ENCODE measurements around the gene FHL2.
"Not testable (repeated sequence)": the region's sequence is repeated elsewhere in the genome, so short reads cannot be mapped to it uniquely, and the experiment has no call there.

Gene FHL2

DNA sequence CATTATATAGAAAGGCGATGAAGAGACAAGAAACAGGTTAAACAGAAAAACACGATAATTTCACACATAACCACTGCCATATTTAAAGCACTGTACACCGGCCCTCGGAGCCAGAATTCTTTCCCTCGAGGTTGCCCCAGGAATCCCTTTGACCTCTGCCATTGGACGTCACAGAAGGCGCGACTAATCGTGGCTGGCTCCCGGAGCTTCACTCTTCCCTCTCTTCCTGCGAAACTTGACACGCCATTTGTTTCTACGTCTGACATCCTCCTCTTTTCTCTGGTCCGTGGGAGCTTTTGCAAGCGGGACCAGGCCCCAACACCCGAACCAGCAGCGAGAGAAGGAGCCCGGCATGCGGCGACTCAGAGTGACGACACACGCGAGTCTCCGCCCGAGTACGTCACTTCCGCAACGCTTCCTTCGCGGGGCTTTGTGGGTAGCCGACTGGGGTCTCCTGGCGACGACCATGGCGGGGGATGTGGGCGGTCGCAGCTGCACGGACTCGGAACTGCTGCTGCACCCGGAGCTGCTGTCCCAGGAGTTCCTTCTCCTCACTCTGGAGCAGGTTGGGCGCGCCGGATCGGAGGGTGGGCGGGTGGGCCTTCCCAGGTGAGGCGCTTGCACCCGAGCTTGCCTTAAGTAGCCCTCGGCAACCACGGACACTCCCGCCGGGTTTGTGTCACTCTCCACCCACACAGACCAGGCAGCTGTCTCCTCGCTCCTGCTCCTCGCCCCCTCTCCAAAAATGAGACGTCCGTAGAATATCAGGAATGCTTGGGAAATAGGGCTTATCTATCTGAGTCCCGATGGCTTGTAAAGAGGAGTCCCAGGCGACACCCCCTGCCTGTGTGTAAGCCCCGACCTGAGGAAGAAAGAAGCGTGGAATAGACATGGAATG lies 61.5 kb downstream of the FHL2 start, which contains the start of gene C2orf49:
Gene C2orf49 (plus strand): TSS at position 419 of the 898 bp plus-strand sequence. CDS start 48 bp downstream, at position 467.
- DNase-seq, result peak; percentile 87

DNA sequence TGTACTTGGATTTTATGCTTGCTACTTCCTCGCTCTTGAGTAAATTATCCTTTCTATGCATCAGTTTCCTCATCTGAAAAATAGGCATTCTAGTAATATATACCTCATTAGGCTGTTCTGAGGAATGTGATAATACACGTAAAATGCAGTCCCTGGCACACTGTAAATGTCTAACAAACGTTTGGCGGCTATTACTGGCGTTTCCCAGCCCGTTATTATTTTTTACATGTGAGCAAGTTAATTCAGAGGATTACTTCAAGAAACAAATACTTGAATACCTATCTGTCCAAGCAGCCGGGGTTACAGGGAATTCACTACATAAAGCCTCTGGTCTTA lies 62.1 kb downstream of the FHL2 start:
- DNase-seq, result no peak

DNA sequence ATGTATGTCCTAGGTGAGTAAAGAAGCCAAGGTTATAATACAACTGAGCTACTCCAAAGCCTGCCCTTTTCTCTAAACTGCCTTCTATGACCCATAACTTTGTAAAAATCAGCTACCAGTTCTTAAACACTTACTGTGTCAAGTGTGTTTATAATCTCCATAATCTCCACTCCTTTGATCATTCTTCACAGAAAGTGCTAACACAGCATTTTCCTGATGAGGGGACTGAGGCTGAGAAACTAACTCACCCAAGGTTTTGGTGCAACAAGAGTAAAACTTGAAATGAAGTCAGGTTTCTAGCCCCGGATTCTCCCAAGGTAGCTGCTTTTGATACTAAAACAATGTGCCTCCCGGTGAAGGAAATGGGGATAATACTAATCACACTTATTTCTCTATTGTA lies 63.4 kb downstream of the FHL2 start:
- no peak for DNase-seq

DNA sequence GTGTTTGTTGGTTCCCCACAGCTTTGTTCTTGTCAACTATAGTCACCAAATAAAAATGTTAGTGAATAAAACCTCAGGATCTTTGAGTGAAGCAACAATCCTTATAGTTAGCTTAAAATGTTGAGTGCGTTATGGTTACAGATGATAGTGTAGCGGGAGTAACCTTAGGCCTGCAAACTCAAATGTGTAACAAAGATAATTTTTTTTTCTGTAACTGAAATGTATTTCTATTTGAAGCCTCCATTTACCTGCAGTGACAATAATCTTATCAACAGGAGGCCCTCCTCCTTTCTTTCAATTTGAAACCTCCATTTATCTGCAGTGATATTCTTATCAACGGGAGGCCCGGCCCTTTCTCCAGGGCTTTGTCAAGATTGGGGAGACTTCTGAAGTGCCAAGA lies 64.6 kb downstream of the FHL2 start:
- DNase-seq, result no peak

DNA sequence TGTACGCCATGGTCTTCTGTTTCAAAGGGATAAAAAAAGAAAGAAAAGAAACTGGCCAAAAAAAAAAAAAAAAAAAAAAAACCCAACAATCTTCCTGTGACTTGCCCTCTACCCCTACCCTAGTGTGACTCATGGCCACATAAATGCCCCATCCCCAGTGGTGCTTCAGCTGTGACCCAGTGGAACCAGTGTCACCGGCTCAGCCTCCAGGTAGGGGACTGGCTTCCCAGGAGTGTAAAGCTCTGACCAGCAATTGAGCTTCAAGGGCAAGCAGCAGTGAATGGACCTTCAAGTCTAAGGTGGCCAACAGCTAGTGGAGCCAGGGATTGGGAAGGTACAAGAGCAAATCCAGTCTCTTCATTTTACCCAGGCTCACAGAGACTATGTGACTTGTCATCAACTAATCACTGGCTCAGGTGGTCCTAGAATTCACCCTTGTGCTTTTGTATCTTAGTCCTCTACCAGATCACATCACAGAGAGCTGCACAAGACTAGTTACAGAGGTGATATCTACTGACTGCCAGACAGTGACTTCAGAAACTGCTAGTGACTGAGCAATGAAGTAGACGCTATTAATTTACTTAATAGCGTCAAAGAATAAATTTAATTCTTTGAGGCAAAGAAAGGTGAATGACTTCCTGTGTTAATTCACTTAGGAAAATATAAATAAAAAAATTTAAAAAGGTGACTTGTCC lies 68.0 kb downstream of the FHL2 start:
- DNase-seq, result no peak

DNA sequence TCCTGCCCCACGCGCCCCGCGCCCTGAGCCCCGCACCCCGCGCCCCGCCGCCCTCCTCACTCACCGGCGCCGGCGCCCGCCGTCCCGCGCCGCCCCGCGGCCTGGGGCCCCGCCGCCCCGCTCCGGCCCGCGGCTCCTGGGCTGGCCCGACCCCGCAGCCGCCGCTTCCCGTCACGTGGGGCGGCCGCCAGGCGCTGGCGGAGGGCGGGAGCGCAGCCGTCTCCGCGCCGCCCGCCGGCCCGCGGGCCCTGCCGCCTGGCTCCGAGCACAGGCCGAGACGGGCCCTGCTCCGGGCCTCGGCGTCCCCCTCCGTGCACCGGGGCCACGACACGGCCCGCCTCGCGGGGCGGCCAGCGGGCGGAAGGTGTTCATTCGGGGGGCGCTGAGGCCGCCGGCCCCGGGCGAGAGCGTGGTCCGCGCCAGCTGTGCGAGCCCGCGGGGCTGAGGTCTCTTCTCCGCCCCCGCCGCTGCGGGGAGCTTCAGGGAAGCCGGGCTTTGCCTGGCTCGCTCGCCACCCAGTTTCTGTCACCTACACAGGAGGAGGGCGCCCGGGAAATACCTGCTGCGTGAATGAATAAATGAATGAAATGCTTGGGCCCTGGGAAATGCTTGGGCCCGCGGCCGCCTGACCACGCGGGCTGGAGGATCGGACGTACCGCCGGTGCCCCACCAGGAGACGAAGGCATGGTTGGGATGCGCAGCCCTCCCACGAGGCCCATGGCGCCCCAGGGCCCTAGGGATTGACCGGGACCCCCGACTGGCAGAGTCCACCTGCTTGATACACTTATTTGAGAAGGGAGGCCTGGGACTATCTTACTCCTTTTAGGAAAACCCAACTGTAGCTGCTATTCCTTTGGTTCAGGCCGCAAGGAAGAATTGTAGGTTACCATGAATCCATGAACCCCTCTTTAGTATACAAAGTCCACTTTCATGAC lies 69.0 kb downstream of the FHL2 start, which contains the start of gene TGFBRAP1:
Gene TGFBRAP1 (minus strand): TSS at position 175 of the 935 bp plus-strand sequence. CDS start 21,434 bp downstream, outside the sequence.
- peak; percentile 45 for DNase-seq

DNA sequence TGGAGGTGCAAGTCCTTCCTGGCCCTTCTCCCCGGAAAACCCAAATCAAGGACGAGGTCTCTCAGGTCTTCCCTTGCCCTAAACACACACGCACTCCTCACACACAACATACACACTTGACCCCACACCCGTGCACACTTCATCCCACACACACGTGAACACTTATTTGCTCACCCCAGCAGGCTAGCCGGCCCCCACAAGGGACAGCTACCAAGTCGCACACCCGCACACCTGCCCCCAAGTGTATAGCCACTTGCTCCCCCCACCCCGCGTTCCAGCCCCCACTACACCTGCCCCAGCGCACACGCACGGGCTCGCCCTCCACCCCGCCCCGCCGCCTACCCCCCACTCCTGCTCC lies 69.7 kb downstream of the FHL2 start:
- no peak for DNase-seq

DNA sequence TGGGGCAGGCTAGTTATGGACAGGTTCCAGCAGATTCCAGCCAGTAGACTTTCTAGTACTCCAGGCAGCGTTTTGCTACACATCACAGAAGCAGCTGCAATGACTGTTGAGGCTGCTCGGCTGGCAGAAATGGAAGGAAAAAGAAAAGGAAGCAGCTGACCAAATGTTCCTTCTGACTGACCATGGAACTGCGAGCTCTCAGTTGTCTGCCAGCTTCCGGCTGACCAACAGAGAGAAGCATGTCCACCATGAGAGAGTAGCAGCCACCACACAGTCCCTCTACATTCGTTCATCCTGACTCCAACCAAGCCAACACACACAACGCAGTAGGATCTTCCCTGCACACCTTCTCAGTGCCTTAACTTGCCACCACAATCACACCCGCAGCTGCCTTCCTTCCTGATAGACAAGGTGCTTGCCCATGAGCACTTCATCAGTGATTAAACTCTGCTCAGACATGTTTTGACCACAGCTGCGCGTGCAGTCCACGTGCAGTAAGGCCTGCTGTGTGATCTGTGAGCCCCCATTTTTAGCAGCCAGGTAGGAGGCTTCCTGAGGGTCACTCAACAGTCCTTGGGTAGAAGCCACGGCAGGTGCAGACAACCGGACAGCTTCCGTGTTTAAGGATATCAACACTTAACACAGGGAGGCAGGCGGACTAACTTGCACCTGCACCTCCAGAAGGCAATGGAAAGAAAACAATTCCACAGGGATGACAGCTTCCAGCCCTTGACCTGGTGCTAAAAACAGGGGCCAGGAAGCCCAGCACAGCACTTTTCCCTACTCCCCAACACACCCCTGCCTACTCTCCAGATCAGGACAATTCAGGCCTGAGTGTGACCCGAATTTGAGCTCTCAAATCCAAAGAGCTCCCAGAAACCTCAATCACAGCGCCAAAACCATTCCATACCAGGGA lies 70.3 kb downstream of the FHL2 start:
- DNase-seq, result no peak

DNA sequence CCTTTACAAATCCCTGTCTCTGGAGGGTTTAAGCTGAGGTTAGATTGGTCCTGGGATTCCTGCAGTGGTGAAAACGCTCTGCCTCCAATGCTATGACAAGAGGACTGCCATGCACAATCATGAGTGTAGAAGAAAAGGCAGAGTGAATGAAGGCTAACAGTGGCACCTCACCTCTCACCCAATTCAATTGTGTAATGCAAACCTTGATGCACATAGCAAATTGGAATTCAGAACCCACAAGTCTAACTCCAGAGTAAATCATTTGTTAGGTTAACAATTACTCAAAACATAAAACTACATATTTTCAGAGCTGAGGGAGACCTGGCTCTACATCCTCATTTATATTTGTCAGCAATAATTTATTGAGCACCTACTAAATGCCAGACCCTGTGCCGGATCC lies 71.2 kb downstream of the FHL2 start:
- no peak for DNase-seq

DNA sequence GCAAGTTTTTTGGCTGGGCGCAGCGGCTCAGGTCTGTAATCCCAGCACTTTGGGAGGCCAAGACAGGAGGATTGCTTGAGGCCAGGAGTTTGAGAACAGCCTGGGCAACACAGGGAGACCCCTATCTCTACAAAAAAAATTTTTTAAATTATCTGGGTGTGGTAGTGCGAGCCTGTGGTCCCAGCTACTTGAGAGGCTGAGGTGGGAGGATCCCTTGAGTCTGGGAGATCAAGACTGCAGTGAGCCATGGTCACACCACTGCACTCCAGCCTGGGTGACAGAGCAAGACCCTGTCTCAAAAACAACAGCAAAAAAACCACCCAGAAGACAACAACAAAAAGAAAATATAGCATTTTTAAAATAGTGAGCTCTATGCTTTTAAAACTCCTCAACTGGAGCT lies 71.6 kb downstream of the FHL2 start:
- DNase-seq, result not testable (repeated sequence)

DNA sequence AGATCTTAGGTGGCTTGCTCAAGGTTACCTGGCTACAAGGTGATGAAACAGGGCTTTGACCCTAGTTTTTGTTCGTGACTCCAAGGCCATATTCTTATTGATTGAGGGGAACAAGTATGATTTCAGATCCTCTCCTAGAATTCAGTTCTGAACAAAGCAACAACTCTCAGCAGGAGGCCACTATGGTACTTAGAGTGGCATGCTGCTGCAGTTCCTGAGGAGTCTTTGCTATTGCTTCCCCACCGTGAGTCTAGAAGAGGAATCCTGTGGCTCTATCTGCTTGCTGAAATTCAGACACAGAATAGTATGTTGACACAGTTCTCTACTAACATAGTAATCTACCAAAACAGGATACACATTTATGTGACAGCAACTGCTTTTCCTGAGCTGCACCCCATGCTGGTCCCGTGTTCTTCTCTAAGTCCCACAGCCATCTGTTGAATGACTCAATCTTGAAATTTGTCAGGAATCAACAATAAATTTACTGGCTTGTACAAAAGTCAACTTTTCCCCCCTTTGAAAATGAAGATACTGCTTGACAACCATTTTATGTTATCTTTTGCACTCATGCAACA lies 73.4 kb downstream of the FHL2 start:
- no peak for DNase-seq

DNA sequence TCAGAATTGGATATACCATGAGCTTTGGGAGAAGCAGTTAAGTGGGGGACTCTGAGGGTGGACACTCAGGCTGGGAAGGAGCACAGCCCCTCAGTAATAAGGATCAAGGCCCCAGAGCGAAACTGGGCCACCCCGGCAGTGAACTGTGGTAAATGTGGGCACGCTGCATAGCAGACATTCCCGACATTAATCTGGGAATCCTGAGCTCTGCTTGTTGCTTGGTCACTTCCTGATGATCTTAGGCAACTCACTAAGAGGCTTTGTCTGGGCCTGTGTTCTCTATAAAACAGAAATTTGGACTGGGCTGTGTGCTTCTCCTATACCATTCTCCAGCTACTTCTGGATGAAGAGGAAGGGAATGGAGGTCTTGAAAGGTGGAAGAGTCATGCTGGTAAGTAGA lies 74.1 kb downstream of the FHL2 start:
- DNase-seq, result no peak

DNA sequence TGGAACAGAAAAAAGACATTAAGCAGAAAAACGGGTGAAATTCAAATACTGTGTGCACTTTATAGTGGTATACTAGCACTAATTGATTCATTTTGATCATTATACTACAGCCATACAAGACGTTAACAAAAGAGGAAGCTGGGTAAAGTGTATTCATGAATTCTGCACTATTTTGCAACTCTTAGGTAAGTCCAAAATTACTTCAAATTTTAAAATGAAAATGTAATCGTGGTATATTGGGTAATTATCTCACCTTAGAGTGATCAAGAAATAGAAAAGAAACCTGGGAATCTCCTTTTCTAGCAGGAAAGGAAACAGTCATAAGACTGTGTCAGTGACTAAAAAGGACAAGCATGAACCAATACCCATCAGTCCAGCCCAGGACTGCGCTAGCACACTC lies 74.8 kb downstream of the FHL2 start:
- DNase-seq, result no peak

DNA sequence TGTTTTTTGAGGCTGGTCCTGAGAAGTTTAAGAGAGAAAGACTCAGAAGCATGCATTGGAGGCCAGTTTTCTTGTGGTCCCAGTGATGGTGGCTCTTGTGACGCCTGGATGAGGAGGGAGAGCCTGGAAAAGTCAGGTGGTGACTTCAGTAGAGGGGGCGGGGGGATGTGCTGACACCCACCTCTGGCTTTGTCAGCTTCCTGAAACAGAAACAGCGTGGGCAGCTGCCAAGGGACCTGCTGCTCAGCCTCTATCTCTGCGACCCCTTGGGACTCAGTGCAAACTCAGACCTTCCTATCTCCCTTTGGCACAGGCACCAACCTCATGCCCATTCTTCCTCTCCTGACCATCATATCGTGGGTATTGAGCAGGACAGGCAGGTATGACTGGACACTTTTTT lies 75.7 kb downstream of the FHL2 start:
- no peak for DNase-seq

DNA sequence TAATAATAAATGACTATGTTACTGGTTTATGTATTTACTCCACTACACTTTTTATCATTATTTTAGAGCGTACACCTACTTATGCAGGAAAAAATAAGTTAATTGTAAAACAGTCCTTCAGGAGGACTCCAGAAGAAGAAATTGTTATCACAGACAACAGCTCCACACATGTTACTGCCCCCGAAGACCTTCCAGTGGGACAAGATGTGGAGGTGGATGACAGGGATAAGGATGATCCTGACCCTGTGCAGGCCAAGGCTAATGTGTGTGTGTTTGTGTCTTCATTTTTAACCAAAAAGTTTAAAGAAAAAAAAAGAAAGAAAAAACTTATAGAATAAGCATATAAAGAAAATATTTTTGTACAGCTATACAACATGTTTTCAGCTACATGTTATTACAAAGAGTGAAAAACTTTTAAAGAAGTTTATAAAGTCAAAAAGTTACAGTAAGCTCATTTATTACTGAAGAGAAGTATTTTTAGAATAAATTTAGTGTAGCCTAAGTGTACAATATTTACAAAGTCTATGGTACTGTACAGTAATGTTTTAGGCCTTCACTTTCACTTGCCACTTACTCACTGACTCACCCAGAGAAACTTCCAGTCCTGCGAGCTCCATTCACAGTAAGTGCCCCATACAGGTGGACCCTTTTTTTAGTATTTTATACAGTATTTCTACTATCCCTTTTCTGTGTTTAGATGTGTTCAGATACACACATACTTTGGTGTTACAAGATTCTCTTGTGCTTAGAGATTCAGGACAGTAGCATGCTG lies 76.8 kb downstream of the FHL2 start:
- no peak for DNase-seq

DNA sequence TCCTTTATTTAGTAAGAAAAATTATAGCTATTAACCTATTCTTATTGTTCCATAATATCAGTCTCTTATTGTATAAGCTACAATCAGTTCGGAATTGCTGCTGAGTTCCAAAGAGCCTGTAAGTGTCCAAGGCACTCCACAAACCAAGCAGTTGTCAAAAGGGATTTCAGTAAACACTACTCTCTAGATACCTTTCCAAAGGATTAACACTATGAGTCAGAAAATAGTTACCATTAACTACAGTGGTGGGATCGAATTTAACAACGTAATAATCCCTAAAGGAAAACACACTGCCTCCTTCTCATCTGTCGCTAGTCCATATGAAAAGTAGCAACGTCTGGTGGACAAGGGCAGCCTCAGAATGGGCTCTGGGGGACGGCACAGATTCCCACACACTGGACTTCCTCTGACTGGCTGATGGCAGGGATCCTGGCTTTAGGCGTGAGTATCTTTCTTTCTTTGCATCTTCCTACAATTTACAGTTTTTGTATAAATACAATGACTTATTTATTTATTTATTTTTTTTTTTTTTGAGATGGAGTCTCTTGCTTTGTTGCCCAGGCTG lies 78.1 kb downstream of the FHL2 start:
- no peak for DNase-seq

DNA sequence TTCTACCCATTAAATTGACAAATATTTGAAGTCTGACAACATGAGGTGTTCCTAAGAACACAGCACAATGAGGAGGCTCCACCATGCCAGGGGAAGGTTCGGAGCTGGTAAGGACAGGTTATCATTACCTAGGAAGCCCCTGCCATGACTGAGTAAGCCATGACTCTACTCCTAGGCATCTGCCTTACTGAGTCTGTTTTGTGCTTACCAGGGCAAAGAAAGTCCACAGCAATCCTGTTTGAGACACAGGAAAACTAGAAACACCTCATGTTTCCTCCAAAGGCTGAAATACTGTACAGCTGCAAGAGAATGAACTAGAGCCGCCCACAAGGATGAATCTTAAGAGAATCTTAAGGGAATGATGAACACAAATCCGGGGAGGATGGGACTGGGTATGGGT lies 80.9 kb downstream of the FHL2 start:
- no peak for DNase-seq

DNA sequence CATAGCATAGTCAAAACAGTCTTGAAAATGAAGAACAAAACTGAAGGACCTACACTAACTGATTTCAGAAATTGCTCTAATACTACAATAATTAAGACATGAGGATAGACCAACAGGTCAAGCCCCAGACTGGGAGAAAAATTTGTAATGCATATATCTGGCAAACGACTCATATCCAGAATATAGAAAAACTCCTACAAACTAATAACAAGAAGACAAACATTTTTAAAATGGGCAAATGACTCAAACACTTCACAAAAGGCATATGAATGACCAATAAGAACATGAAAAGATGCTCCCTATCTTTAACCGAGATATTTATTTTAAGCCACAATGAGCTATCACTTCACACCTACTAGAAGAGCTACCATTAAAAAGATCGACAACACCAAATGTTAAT lies 83.5 kb downstream of the FHL2 start:
- no peak for DNase-seq

DNA sequence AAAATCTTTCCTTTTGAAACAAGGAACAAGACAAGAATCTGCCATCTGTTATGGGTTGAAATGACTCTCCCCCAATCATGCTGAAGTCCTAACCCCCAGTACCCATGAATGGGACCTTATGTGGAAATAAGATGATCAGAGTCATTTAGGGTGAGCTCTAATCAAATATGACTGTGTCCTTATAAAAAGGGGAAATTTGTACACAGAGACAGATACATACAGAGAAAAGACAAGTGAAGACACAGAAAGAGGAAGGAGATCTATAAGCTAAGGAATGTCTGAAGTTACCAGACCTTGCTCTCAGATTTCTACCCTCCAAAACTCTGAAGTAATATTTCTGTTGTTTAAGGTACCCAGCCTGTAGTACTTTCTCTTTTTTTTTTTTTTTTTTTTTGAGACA lies 85.0 kb downstream of the FHL2 start:
- DNase-seq, result no peak

Measured in effector CD4-positive, alpha-beta T cell (primary cell).